IMR-90 (cell line): ENCODE data around the gene MOB3A. TPM values are rescaled to one million over a fixed set of nuclear protein-coding genes. Genes with fewer than 3 reads are reported as not detected.

Experiments
- ATAC-seq: fragments of 200-7000 bp; cut with Tn5 transposase; 2 replicates; pipeline ENCODE4 v1.9.1; 2020; ENCODE audit warnings: low read depth, mild to moderate bottlenecking, moderate library complexity
- BruUV-seq: library from RNA; stranded (reverse); fragments of 400-500 nt; replicated peaks from 2 replicates; lab custom pipeline; 2021; lab: Mats Ljungman, UMichigan
- CTCF ChIA-PET: fragments of 300-600 bp; formaldehyde crosslinking; extraction: SDS; loops from one replicate; lab custom pipeline; 2021; ENCODE audit warnings: antibody characterized with exemption; lab: Yijun Ruan, JAX
- POLR2A ChIA-PET: fragments of 300-600 bp; sonication (Branson Sonifier 250); formaldehyde crosslinking; loops from one replicate; lab custom pipeline; 2022; ENCODE audit warnings: antibody characterized with exemption; ENCODE audit not compliant: unreplicated experiment; lab: Charles Lee
- DNase-seq: peaks from one replicate; pipeline ENCODE4 v3.0.0; 2013
- H2AFZ ChIP-seq: replicated peaks from 2 replicates; pipeline ENCODE3; 2013; ENCODE audit warnings: low read length, mild to moderate bottlenecking; ENCODE audit not compliant: poor library complexity
- H2AK5ac ChIP-seq: 2 replicates; pipeline ENCODE4 v1.6.1; 2013; ENCODE audit warnings: low read depth, low read length, inconsistent platforms
- H2AK9ac ChIP-seq: replicated peaks from 2 replicates; pipeline ENCODE3; 2013; ENCODE audit warnings: mild to moderate bottlenecking, low read depth, low read length, moderate library complexity; ENCODE audit not compliant: poor library complexity
- H2BK120ac ChIP-seq: 2 replicates; pipeline ENCODE4 v1.6.1; 2013; ENCODE audit warnings: low read depth, low read length, inconsistent platforms
- H2BK15ac ChIP-seq: 3 replicates; pipeline ENCODE4 v1.6.1; 2013; ENCODE audit warnings: low read depth, low read length, inconsistent platforms
- H2BK20ac ChIP-seq: 2 replicates; pipeline ENCODE4 v1.6.1; 2013; ENCODE audit warnings: low read depth, mild to moderate bottlenecking, inconsistent platforms, low read length, moderate library complexity
- H2BK5ac ChIP-seq: 2 replicates; pipeline ENCODE4 v1.6.1; 2013; ENCODE audit warnings: mild to moderate bottlenecking, low read depth, low read length, inconsistent platforms; ENCODE audit not compliant: poor library complexity, severe bottlenecking
- H3K14ac ChIP-seq: replicated peaks from 2 replicates; pipeline ENCODE4 v1.6.1; 2013; ENCODE audit warnings: low read depth, low read length, inconsistent platforms
- H3K18ac ChIP-seq: 2 replicates; pipeline ENCODE4 v1.6.1; 2013; ENCODE audit warnings: low read depth, low read length, control low read depth
- H3K23ac ChIP-seq: 2 replicates; pipeline ENCODE4 v1.6.1; 2013; ENCODE audit warnings: low read depth, low read length, inconsistent platforms
- H3K27ac ChIP-seq: 2 replicates; pipeline ENCODE4 v1.5.1; 2013; ENCODE audit warnings: mild to moderate bottlenecking, control low read depth, low read length; ENCODE audit not compliant: insufficient read depth
- H3K27me3 ChIP-seq: 2 replicates; pipeline ENCODE4 v1.6.1; 2013; ENCODE audit warnings: low read length; ENCODE audit not compliant: control insufficient read depth, insufficient read depth
- H3K36me3 ChIP-seq: 2 replicates; pipeline ENCODE4 v1.6.1; 2013; ENCODE audit warnings: low read length, mixed read lengths; ENCODE audit not compliant: control insufficient read depth, insufficient read depth
- H3K4ac ChIP-seq: 2 replicates; pipeline ENCODE4 v1.6.1; 2013; ENCODE audit warnings: low read depth, low read length, inconsistent platforms
- H3K4me1 ChIP-seq: 2 replicates; pipeline ENCODE4 v1.6.1; 2013; ENCODE audit warnings: low read length, mixed read lengths; ENCODE audit not compliant: control insufficient read depth, insufficient read depth
- H3K4me2 ChIP-seq: 2 replicates; pipeline ENCODE4 v1.6.1; 2013; ENCODE audit warnings: low read depth, mild to moderate bottlenecking, control low read depth, low read length, moderate library complexity
- H3K4me3 ChIP-seq: 2 replicates; pipeline ENCODE4 v1.5.1; 2013; ENCODE audit warnings: low read depth, mild to moderate bottlenecking, control low read depth, low read length, moderate library complexity; ENCODE audit not compliant: insufficient read depth
- H3K56ac ChIP-seq: 2 replicates; pipeline ENCODE4 v1.6.1; 2013; ENCODE audit warnings: low read length, inconsistent platforms; ENCODE audit not compliant: insufficient read depth; ENCODE audit errors: extremely low read depth
- H3K79me1 ChIP-seq, 2 experiments: 2 replicates each; pipeline ENCODE4 v1.6.1; 2013; ENCODE audit warnings: low read length in 2 of 2, inconsistent platforms in 1 of 2, low read depth in 1 of 2
- H3K9ac ChIP-seq: 2 replicates; pipeline ENCODE4 v1.6.1; 2013; ENCODE audit warnings: low read depth, low read length, control low read depth
- H3K9me1 ChIP-seq: 2 replicates; pipeline ENCODE4 v1.6.1; 2013; ENCODE audit warnings: low read length, inconsistent platforms; ENCODE audit not compliant: insufficient read depth
- H3K9me3 ChIP-seq: 2 replicates; pipeline ENCODE4 v1.6.1; 2013; ENCODE audit warnings: low read length; ENCODE audit not compliant: control insufficient read depth, insufficient read depth
- H4K20me1 ChIP-seq: 2 replicates; pipeline ENCODE4 v1.6.1; 2013; ENCODE audit warnings: low read length, inconsistent platforms; ENCODE audit not compliant: insufficient read depth
- H4K5ac ChIP-seq: 2 replicates; pipeline ENCODE4 v1.6.1; 2013; ENCODE audit warnings: mild to moderate bottlenecking, low read depth, low read length, control low read depth
- H4K8ac ChIP-seq, 2 experiments: 2 replicates each; pipeline ENCODE4 v1.6.1; 2013; ENCODE audit warnings: low read depth in 2 of 2, low read length in 2 of 2, control low read depth in 1 of 2, inconsistent platforms in 1 of 2
- H4K91ac ChIP-seq: 2 replicates; pipeline ENCODE4 v1.6.1; 2013; ENCODE audit warnings: low read depth, low read length, inconsistent platforms; ENCODE audit not compliant: insufficient read depth
- CTCF ChIP-seq: conservative IDR thresholded peaks from 2 replicates; pipeline ENCODE4 v1.5.1; 2012; ENCODE audit warnings: mild to moderate bottlenecking, low read depth, low read length, improper control_type of control experiment
- ELK1 ChIP-seq: fragments of 150-350 bp; IDR thresholded peaks from 2 replicates; pipeline ENCODE4 v1.6.1; 2016; ENCODE audit warnings: low read depth, mild to moderate bottlenecking, low read length, moderate library complexity, borderline replicate concordance
- FOS ChIP-seq: fragments of 150-350 bp; IDR thresholded peaks from 2 replicates; pipeline ENCODE4 v1.6.1; 2016; ENCODE audit warnings: low read depth, low read length
- MXI1 ChIP-seq: IDR thresholded peaks from 2 replicates; pipeline ENCODE4 v1.6.1; 2012; ENCODE audit warnings: low read depth, mild to moderate bottlenecking, low read length, moderate library complexity, borderline replicate concordance
- RFX5 ChIP-seq: IDR thresholded peaks from 2 replicates; pipeline ENCODE4 v1.8.0; 2012; ENCODE audit warnings: low read depth, mild to moderate bottlenecking, low read length, moderate library complexity
- WGBS, 2 experiments: methylation state at CpG; one replicate each; pipeline versions ENCODE4 v1.1.5 to v1.1.7; 2013; ENCODE audit warnings: missing lambda C conversion rate in 2 of 2; ENCODE audit not compliant: insufficient read length in 1 of 2; ENCODE audit errors: extremely low coverage in 2 of 2; 5-methylcytosine and 5-hydroxymethylcytosine counted together
- dilution Hi-C: fragments of 300-500 bp; cut with HindIII; formaldehyde crosslinking; loops from one replicate; pipeline ENCODE4 v1.14.3; 2018; ENCODE audit warnings: low sequenced_read_pairs; ENCODE audit not compliant: unreplicated experiment
- in situ Hi-C: fragments of 300-500 bp; cut with MboI; formaldehyde crosslinking; loops from 3 replicates; pipeline ENCODE4 v1.14.3; 2019; ENCODE audit warnings: low sequenced_read_pairs, inconsistent platforms, mixed read lengths
- intact Hi-C: fragments of 100-400 bp; cut with micrococcal nuclease; formaldehyde crosslinking; loops from 2 replicates; pipeline ENCODE4 v1.10.0; 2022
- polyA plus RNA-seq, 3 experiments: library from polyadenylated mRNA; depleted of rRNA; stranded (reverse); fragments of >200 nt; gene quantifications; 2 replicates each; pipeline ENCODE4 v1.2.3, GENCODE V29; 2012; ENCODE audit warnings: low replicate concordance in 1 of 3
- total RNA-seq: library from RNA; depleted of rRNA; stranded (reverse); fragments of >200 nt; gene quantifications from 2 replicates; pipeline ENCODE4 v1.2.3, GENCODE V29; 2012

The MOB3A gene
- total and polyA plus RNA-seq, 2 of the 4 experiments (the other 2 are of a cell fraction), result 9.3 to 26.5 TPM

GRCh38 chr19:2111886-2112285, 15.8 kb upstream of the MOB3A start:
- no peaks in the 10 kb centered on the region for H3K4me1 ChIP-seq
- no peak overlapping the region for H4K8ac ChIP-seq
- no peak overlapping the region for H2BK15ac ChIP-seq
- H3K9me3 ChIP-seq, result no peaks in the 10 kb centered on the region
- no peaks in the 10 kb centered on the region for H3K27me3 ChIP-seq
- H4K91ac ChIP-seq, result no peak overlapping the region
- no peaks in the 10 kb centered on the region for H3K9me1 ChIP-seq
- dilution Hi-C loops, result no loop called here
- CTCF ChIA-PET, result no interaction called here
- POLR2A ChIA-PET, result no interaction called here
- H3K9ac ChIP-seq, result no peak overlapping the region
- H3K4me2 ChIP-seq, result no peak overlapping the region
- DNase-seq (no peak), ATAC-seq (no peak)
- no peak overlapping the region for H2BK120ac ChIP-seq
- no peak overlapping the region for H2BK20ac ChIP-seq
- H4K5ac ChIP-seq, result no peak overlapping the region
- H2AFZ ChIP-seq, result no peak overlapping the region
- no peak overlapping the region for H3K27ac ChIP-seq
- H3K36me3 ChIP-seq, result peaks cover 92% of the 10 kb centered on the region
- peaks cover 7% of the 10 kb centered on the region for H4K20me1 ChIP-seq
- no peak overlapping the region for H3K4ac ChIP-seq
- 98% methylated on average over 16 of the region's 20 CpGs; no CpG with 5 or more reads in 1 of the 2 experiments for WGBS, 2 experiments
- no peak overlapping the region for H3K14ac ChIP-seq
- no peak overlapping the region for H3K18ac ChIP-seq
- no peak overlapping the region for H2BK5ac ChIP-seq
- no peak overlapping the region for H3K23ac ChIP-seq
- intact Hi-C loops, result no loop called here
- no peak overlapping the region for H2AK5ac ChIP-seq
- no TSS peak for BruUV-seq
- in situ Hi-C loops, result no loop called here
- no peak for TF ChIP-seq CTCF
- TF ChIP-seq MXI1, result no peak
- TF ChIP-seq FOS, result no peak
- TF ChIP-seq RFX5, result no peak
- TF ChIP-seq ELK1, result no peak
- H3K56ac ChIP-seq, result no peak overlapping the region
- no peak overlapping the region for H3K4me3 ChIP-seq
- H2AK9ac ChIP-seq, result no peak overlapping the region
- peaks cover 4 to 15% of the 10 kb centered on the region in 2 experiments; a peak in 3 of 4 replicates for H3K79me1 ChIP-seq
